ENCODE data around the gene FRMPD1. TPM values are rescaled to one million over a fixed set of nuclear protein-coding genes. Genes with fewer than 3 reads are reported as not detected.
"Not testable (repeated sequence)": the region's sequence is repeated elsewhere in the genome, so short reads cannot be mapped to it uniquely, and the experiment has no call there.

The FRMPD1 gene
- total RNA-seq, 1 donor from 2014 or later, result 0.19 TPM

DNA sequence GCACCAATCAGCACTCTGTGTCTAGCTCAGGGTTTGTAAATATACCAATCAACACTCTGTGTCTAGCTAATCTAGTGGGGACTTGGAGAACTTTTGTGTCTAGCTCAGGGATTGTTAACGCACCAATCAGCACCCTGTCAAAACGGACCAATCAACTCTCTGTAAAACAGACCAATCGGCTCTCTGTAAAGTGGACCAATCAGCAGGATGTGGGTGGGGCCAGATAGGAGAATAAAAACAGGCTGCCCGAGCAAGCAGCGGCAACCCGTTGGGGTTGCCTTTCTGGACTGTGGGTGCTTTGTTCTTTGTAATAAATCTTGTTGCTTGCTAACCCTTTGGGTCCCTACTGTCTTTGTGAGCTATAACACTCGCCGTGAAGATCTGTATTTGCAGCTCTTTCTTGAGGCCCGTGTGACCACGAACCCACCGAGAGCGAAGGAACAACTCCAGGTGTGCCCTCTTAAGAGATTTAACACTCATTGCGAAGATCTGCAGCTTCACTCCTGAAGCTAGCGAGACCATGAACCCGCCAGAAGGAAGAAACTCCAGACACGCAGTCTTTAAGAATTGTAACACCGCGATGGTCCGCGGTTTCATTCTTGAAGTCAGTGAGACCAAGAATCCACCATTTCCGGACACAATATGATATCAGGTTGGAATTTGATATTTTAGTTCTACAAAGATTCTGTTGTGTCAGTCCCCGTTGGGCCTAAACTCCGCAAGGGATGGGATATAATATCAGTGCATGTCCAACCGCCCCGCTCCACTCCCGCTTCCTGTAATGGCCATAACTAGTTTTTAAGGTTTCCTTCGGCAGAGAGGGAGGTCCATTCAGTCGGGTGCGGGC is 102.1 kb downstream of the FRMPD1 start:
- H3K4me1 Mint-ChIP-seq, result peaks cover 10% of the 10 kb centered on the region
- DNase-seq (ENCODE audit: low read depth, low spot score), result no peak
- H3K27ac Mint-ChIP-seq (ENCODE audit: unreplicated experiment), result no peak overlapping the region
- H3K9me3 Mint-ChIP-seq, result peaks cover 2% of the 10 kb centered on the region
- no peaks in the 10 kb centered on the region for H3K36me3 Mint-ChIP-seq (ENCODE audit: low read depth)
- no peaks in the 10 kb centered on the region for H3K27me3 Mint-ChIP-seq (ENCODE audit: low read depth)
- peak overlapping the region; percentile 95 for H3K4me3 Mint-ChIP-seq
- TF ChIP-seq CTCF (conservative IDR thresholded peaks at IDR 0.05), result no peak

DNA sequence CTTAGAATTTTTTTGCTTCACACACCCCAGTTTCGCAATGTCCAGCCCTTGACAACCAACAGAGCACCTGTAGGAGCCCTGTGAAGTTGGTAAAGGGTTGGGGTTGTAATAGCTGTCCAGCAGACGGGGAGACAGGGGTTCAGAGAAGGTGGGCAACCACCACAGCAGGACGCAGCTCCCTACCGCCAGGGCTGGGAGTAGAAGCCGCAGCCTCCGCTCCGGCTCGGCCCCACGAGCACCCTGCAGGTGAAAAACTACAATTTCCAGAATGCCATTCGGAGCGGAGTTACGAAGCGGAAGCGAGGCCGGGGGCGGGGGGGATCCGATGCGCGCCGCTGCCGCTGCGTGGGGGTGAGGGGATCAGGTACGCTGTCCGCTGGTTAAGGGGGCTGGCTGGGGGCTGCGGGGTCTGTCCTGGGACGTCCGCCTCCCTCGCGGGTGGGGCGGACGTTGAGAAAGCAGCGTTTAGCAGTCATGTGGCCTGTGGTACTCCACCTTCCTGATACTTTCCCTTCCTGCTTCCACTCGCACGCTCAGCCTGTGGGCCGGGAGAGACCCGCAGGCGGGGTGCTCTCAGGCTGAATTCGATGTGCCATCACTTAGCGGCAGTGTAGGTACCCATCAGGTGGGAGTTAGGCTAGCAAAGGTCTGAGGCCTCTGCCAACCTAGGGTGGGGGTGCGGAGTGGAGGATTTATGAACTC is 102.9 kb downstream of the FRMPD1 start, which contains the start of gene TRMT10B:
Gene TRMT10B (plus strand): TSS at position 317 of the 702 bp plus-strand sequence. CDS start 8,127 bp downstream, outside the sequence.
- H3K27me3 Mint-ChIP-seq (ENCODE audit: low read depth), result no peaks in the 10 kb centered on the region
- peaks cover 10% of the 10 kb centered on the region for H3K4me1 Mint-ChIP-seq
- H3K27ac Mint-ChIP-seq (ENCODE audit: unreplicated experiment), result peak within 1 kb of the TSS; percentile 93
- H3K36me3 Mint-ChIP-seq (ENCODE audit: low read depth), result no peaks in the 10 kb centered on the region
- peaks cover 2% of the 10 kb centered on the region for H3K9me3 Mint-ChIP-seq
- DNase-seq (ENCODE audit: low read depth, low spot score), result peak; percentile 64
- peak; percentile 31 for TF ChIP-seq CTCF (conservative IDR thresholded peaks at IDR 0.05)
- peak within 1 kb of the TSS; percentile 95 for H3K4me3 Mint-ChIP-seq

DNA sequence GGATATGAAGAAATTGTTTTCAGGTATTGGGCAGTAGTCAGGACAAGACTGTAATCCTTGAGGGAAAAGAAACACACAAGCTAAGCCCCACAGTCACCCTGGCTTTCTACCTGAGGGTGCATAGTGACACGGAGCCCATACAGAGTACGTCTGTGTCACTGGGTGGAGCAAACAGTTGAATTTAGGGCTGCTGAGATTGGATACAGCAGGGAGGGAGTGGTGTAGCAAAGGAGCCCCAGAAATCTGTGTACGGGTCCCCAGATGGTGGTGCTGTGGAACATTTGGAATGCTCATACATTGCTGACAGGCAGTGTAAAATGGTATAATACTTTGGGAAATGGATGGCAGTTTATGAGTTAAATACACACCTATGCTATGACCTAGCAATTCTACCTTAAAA is 108.0 kb downstream of the FRMPD1 start:
- TF ChIP-seq CTCF (conservative IDR thresholded peaks at IDR 0.05), result no peak
- no peak overlapping the region for H3K27ac Mint-ChIP-seq (ENCODE audit: unreplicated experiment)
- no peaks in the 10 kb centered on the region for H3K9me3 Mint-ChIP-seq
- peaks cover 6% of the 10 kb centered on the region for H3K36me3 Mint-ChIP-seq (ENCODE audit: low read depth)
- H3K27me3 Mint-ChIP-seq (ENCODE audit: low read depth), result no peaks in the 10 kb centered on the region
- DNase-seq (ENCODE audit: low read depth, low spot score), result no peak
- H3K4me3 Mint-ChIP-seq, result no peak overlapping the region
- H3K4me1 Mint-ChIP-seq, result peaks cover 10% of the 10 kb centered on the region

DNA sequence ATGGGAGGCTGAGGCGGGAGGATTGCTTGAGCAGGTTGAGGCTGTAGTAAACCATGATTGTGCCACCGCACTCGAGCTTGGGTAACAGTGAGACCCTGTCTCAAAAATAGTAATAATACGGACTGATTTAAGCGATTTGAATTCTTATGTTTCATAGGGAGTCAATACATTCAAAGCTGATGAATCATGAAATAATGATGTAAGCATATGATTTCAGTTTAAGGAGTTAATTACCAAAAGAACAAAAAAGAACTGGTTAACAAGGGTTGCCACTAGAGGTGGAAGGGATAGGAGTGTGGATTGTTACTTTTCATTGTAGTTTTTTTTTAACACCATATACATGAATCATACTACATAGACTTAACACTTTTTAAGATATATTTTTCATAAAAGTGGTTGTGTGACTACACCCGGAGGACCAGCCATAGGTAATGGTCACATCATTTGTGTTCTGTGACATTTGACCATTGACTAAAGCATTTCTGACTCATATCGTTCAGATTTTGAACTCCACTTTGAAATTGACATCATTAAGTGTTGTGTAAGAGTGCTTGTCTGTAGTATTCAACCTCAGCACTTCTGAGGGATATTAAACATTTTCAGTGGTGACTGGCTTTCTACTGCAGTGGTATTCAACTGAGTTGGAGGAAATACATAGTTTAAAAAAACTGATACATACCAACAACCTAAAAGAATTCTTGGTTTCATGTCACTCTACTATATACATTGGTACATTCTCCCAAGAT is 109.8 kb downstream of the FRMPD1 start:
- peaks cover 15% of the 10 kb centered on the region for H3K36me3 Mint-ChIP-seq (ENCODE audit: low read depth)
- no peaks in the 10 kb centered on the region for H3K4me1 Mint-ChIP-seq
- DNase-seq (ENCODE audit: low read depth, low spot score), result no peak
- no peaks in the 10 kb centered on the region for H3K27me3 Mint-ChIP-seq (ENCODE audit: low read depth)
- H3K4me3 Mint-ChIP-seq, result no peak overlapping the region
- TF ChIP-seq CTCF (conservative IDR thresholded peaks at IDR 0.05), result no peak
- H3K27ac Mint-ChIP-seq (ENCODE audit: unreplicated experiment), result no peak overlapping the region
- H3K9me3 Mint-ChIP-seq, result no peaks in the 10 kb centered on the region

DNA sequence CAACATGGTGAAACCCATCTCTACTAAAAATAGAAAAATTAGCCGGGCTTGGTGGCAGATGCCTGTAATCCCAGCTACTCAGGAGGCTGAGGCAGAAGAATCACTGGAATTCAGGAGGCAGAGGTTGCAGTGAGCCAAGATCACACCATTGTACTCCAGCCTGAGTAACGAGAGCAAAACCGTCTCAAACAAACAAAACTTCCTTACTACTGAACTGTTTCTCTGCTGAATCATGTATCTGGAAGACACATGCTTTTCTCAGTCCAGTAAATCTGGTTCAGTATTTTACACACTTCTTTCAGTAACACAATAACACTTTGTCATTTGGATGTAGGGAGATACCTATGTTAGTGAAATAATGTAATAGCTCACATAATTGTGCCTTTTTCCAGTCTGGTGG is 110.8 kb downstream of the FRMPD1 start:
- H3K9me3 Mint-ChIP-seq, result no peaks in the 10 kb centered on the region
- no peak overlapping the region for H3K4me3 Mint-ChIP-seq
- H3K4me1 Mint-ChIP-seq, result no peaks in the 10 kb centered on the region
- H3K36me3 Mint-ChIP-seq (ENCODE audit: low read depth), result peaks cover 19% of the 10 kb centered on the region
- no peaks in the 10 kb centered on the region for H3K27me3 Mint-ChIP-seq (ENCODE audit: low read depth)
- H3K27ac Mint-ChIP-seq (ENCODE audit: unreplicated experiment), result no peak overlapping the region
- DNase-seq (ENCODE audit: low read depth, low spot score), result no peak
- TF ChIP-seq CTCF (conservative IDR thresholded peaks at IDR 0.05), result no peak

DNA sequence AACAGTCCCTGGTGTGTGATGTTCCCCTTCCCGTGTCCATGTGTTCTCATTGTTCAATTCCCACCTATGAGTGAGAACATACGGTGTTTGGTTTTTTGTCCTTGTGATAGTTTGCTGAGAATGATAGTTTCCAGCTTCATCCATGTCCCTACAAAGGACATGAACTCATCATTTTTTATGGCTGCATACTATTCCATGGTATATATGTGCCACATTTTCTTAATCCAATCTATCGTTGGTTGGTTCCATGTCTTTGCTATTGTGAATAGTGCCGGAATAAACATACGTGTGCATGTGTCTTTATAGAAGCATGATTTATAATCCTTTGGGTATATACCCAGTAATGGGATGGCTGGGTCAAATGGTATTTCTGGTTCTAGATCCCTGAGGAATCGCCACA is 114.5 kb downstream of the FRMPD1 start:
- DNase-seq (ENCODE audit: low read depth, low spot score); H3K27ac Mint-ChIP-seq (ENCODE audit: unreplicated experiment); H3K4me1 Mint-ChIP-seq; H3K4me3 Mint-ChIP-seq; H3K9me3 Mint-ChIP-seq; H3K27me3 Mint-ChIP-seq (ENCODE audit: low read depth): not testable (repeated sequence)
- H3K36me3 Mint-ChIP-seq (ENCODE audit: low read depth), result peaks cover 23% of the 10 kb centered on the region
